Effector memory CD4-positive, alpha-beta T cell (primary cell): ENCODE results near the gene TRIOBP.

Experiments used
- DNase-seq, 3 donors: peaks; one replicate each; pipeline ENCODE4 v3.0.0-alpha.2; 2020
- H3K27ac ChIP-seq: 2 replicates; pipeline ENCODE4 v1.7.0; 2013; ENCODE audit warnings: mild to moderate bottlenecking, low read length, moderate library complexity; ENCODE audit not compliant: insufficient read depth, poor library complexity, severe bottlenecking
- H3K27me3 ChIP-seq: replicated peaks from 2 replicates; pipeline ENCODE4 v1.7.0; 2013; ENCODE audit warnings: mild to moderate bottlenecking, low read length; ENCODE audit not compliant: insufficient read depth, control insufficient read depth, poor library complexity, severe bottlenecking
- H3K36me3 ChIP-seq: 2 replicates; pipeline ENCODE4 v1.7.0; 2013; ENCODE audit warnings: mild to moderate bottlenecking, low read length, moderate library complexity; ENCODE audit not compliant: control insufficient read depth, insufficient read depth
- H3K4me1 ChIP-seq: 2 replicates; pipeline ENCODE4 v1.7.0; 2013; ENCODE audit warnings: low read length, mild to moderate bottlenecking; ENCODE audit not compliant: control insufficient read depth, insufficient read depth, poor library complexity, severe bottlenecking
- H3K4me3 ChIP-seq: 2 replicates; pipeline ENCODE4 v1.7.0; 2013; ENCODE audit warnings: low read length, low read depth, mild to moderate bottlenecking; ENCODE audit not compliant: insufficient read depth, poor library complexity, severe bottlenecking
- H3K9me3 ChIP-seq: 2 replicates; pipeline ENCODE4 v1.7.0; 2013; ENCODE audit warnings: mild to moderate bottlenecking, low read length, moderate library complexity; ENCODE audit not compliant: control insufficient read depth

The TRIOBP gene

DNA sequence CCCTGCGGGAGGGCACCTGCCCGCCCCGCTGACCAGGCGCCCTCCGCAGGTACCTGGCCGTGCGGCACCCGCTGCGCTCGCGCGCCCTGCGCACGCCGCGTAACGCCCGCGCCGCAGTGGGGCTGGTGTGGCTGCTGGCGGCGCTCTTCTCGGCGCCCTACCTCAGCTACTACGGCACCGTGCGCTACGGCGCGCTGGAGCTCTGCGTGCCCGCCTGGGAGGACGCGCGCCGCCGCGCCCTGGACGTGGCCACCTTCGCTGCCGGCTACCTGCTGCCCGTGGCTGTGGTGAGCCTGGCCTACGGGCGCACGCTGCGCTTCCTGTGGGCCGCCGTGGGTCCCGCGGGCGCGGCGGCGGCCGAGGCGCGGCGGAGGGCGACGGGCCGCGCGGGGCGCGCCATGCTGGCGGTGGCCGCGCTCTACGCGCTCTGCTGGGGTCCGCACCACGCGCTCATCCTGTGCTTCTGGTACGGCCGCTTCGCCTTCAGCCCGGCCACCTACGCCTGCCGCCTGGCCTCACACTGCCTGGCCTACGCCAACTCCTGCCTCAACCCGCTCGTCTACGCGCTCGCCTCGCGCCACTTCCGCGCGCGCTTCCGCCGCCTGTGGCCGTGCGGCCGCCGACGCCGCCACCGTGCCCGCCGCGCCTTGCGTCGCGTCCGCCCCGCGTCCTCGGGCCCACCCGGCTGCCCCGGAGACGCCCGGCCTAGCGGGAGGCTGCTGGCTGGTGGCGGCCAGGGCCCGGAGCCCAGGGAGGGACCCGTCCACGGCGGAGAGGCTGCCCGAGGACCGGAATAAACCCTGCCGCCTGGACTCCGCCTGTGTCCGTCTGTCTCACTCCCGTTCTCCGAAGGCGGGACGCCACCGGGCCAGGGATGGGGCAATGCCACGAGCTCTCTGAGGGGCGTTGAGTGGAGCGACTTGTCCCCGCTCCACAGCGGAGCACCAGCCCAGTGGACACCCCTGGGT lies 128.1 kb downstream of the TRIOBP start:
- H3K9me3 ChIP-seq = no peaks in the 10 kb centered on the region
- no peaks in the 10 kb centered on the region for H3K36me3 ChIP-seq
- no peak overlapping the region for H3K27ac ChIP-seq
- no peaks in the 10 kb centered on the region for H3K27me3 ChIP-seq
- H3K4me1 ChIP-seq = no peaks in the 10 kb centered on the region
- DNase-seq = no peak
- no peak overlapping the region for H3K4me3 ChIP-seq
